HEK293 (cell line): ENCODE data around the gene RRN3.

Experiments used
- CTCF ChIA-PET: fragments of 350-600 bp; formaldehyde crosslinking; extraction: SDS; loops from one replicate; lab custom pipeline; 2021; ENCODE audit warnings: antibody characterized with exemption; lab: Yijun Ruan, JAX
- POLR2A ChIA-PET: fragments of 300-600 bp; formaldehyde crosslinking; extraction: SDS; loops from one replicate; lab custom pipeline; 2020; ENCODE audit warnings: antibody characterized with exemption, inconsistent platforms; lab: Yijun Ruan, JAX
- H3K27ac ChIP-seq: fragments of 200-500 bp; sonication (Bioruptor generic); 2 replicates; pipeline ENCODE4 v1.5.1; 2014; ENCODE audit warnings: low read depth, low read length, control low read depth, inconsistent platforms; ENCODE audit errors: extremely low read depth
- H3K36me3 ChIP-seq, 2 experiments: fragments of 200-500 bp in 1 of 2; sonication (Bioruptor generic) in 1 of 2; 1 replicate in 1 of 2; 2 replicates in 1 of 2; pipeline ENCODE4 v1.5.1; 2014 to 2017; ENCODE audit warnings: inconsistent platforms in 2 of 2, low read length in 2 of 2; ENCODE audit not compliant: control insufficient read depth in 2 of 2, insufficient read depth in 1 of 2
- H3K4me1 ChIP-seq: fragments of 200-500 bp; sonication (Bioruptor generic); 2 replicates; pipeline ENCODE4 v1.5.1; 2014; ENCODE audit warnings: mild to moderate bottlenecking, low read length, inconsistent platforms; ENCODE audit not compliant: control insufficient read depth, insufficient read depth
- H3K4me3 ChIP-seq: 2 replicates; pipeline ENCODE4 v1.5.1; 2011; ENCODE audit warnings: low read depth, mild to moderate bottlenecking, control low read depth, low read length, moderate library complexity
- H3K9me3 ChIP-seq: fragments of 200-500 bp; sonication (Bioruptor generic); 2 replicates; pipeline ENCODE4 v1.5.1; 2014; ENCODE audit warnings: low read depth, low read length, inconsistent platforms; ENCODE audit not compliant: control insufficient read depth, insufficient read depth
- KLF1 ChIP-seq: fragments of 450-650 bp; formaldehyde crosslinking; IDR thresholded peaks from 2 replicates; pipeline ENCODE4 v1.5.1; 2016; ENCODE audit warnings: missing biosample characterization, missing genetic modification characterization
- KLF10 ChIP-seq: fragments of 450-650 bp; IDR thresholded peaks from 2 replicates; pipeline ENCODE4 v1.5.1; 2018; ENCODE audit warnings: missing biosample characterization, mild to moderate bottlenecking, missing genetic modification characterization
- KLF8 ChIP-seq: fragments of 450-650 bp; formaldehyde crosslinking; IDR thresholded peaks from 2 replicates; pipeline ENCODE4 v1.5.1; 2016; ENCODE audit warnings: missing biosample characterization, missing genetic modification characterization
- OVOL3 ChIP-seq: fragments of 450-650 bp; formaldehyde crosslinking; IDR thresholded peaks from 2 replicates; pipeline ENCODE4 v1.5.1; 2016; ENCODE audit warnings: missing biosample characterization, missing genetic modification characterization
- PRDM1 ChIP-seq: fragments of 450-650 bp; formaldehyde crosslinking; IDR thresholded peaks from 2 replicates; pipeline ENCODE4; 2016; ENCODE audit warnings: missing biosample characterization, missing genetic modification characterization
- ZFHX2 ChIP-seq: fragments of 450-650 bp; formaldehyde crosslinking; conservative IDR thresholded peaks from 2 replicates; pipeline ENCODE4 v1.5.1; 2016; ENCODE audit warnings: missing biosample characterization, missing genetic modification characterization
- ZFP3 ChIP-seq: fragments of 450-650 bp; formaldehyde crosslinking; IDR thresholded peaks from 2 replicates; pipeline ENCODE4 v1.5.1; 2016; ENCODE audit warnings: low read depth, missing biosample characterization, missing genetic modification characterization
- ZFP41 ChIP-seq: fragments of 450-650 bp; formaldehyde crosslinking; IDR thresholded peaks from 2 replicates; pipeline ENCODE4 v1.5.1; 2016; ENCODE audit warnings: missing biosample characterization, missing genetic modification characterization, borderline replicate concordance
- ZFP69B ChIP-seq: fragments of 450-650 bp; formaldehyde crosslinking; IDR thresholded peaks from 2 replicates; pipeline ENCODE4 v1.5.1; 2016; ENCODE audit warnings: missing biosample characterization, missing genetic modification characterization
- ZNF10 ChIP-seq: fragments of 450-650 bp; formaldehyde crosslinking; IDR thresholded peaks from 2 replicates; pipeline ENCODE4 v1.5.1; 2017; ENCODE audit warnings: missing biosample characterization, missing genetic modification characterization
- ZNF138 ChIP-seq: fragments of 450-650 bp; formaldehyde crosslinking; IDR thresholded peaks from 2 replicates; pipeline ENCODE4 v1.5.1; 2016; ENCODE audit warnings: missing biosample characterization, missing genetic modification characterization, borderline replicate concordance
- ZNF184 ChIP-seq: fragments of 450-650 bp; IDR thresholded peaks from 2 replicates; pipeline ENCODE4 v1.5.1; 2018; ENCODE audit warnings: missing biosample characterization, mild to moderate bottlenecking, missing genetic modification characterization
- ZNF23 ChIP-seq: fragments of 450-650 bp; formaldehyde crosslinking; IDR thresholded peaks from 2 replicates; pipeline ENCODE4 v1.5.1; 2016; ENCODE audit warnings: missing biosample characterization, missing genetic modification characterization, borderline replicate concordance
- ZNF391 ChIP-seq: fragments of 450-650 bp; formaldehyde crosslinking; IDR thresholded peaks from 2 replicates; pipeline ENCODE4 v1.5.1; 2016; ENCODE audit warnings: low read depth, missing biosample characterization, missing genetic modification characterization, borderline replicate concordance
- ZNF423 ChIP-seq: fragments of 450-650 bp; formaldehyde crosslinking; IDR thresholded peaks from 2 replicates; pipeline ENCODE4 v1.5.1; 2016; ENCODE audit warnings: missing biosample characterization, missing genetic modification characterization
- ZNF560 ChIP-seq: fragments of 450-650 bp; formaldehyde crosslinking; IDR thresholded peaks from 2 replicates; pipeline ENCODE4 v1.5.1; 2017; ENCODE audit warnings: missing biosample characterization, missing genetic modification characterization, borderline replicate concordance
- ZNF600 ChIP-seq: fragments of 450-650 bp; formaldehyde crosslinking; IDR thresholded peaks from 2 replicates; pipeline ENCODE4 v1.5.1; 2016; ENCODE audit warnings: missing biosample characterization, missing genetic modification characterization
- ZNF768 ChIP-seq: fragments of 450-650 bp; formaldehyde crosslinking; IDR thresholded peaks from 2 replicates; pipeline ENCODE4 v1.5.1; 2018; ENCODE audit warnings: missing biosample characterization, mild to moderate bottlenecking, missing genetic modification characterization
- ZNF791 ChIP-seq: fragments of 450-650 bp; formaldehyde crosslinking; IDR thresholded peaks from 2 replicates; pipeline ENCODE4 v1.5.1; 2016; ENCODE audit warnings: missing biosample characterization, missing genetic modification characterization
- ZSCAN30 ChIP-seq: fragments of 450-650 bp; IDR thresholded peaks from 2 replicates; pipeline ENCODE4 v1.5.1; 2018; ENCODE audit warnings: missing biosample characterization, mild to moderate bottlenecking, missing genetic modification characterization, moderate library complexity
- TF ChIP-seq, protein P1 (sequence below): fragments of 450-650 bp; formaldehyde crosslinking; IDR thresholded peaks from 2 replicates; pipeline ENCODE4 v1.5.1; 2016; ENCODE audit warnings: missing biosample characterization, missing genetic modification characterization
- TF ChIP-seq, protein P2 (sequence below): fragments of 450-650 bp; formaldehyde crosslinking; IDR thresholded peaks from 2 replicates; pipeline ENCODE4 v1.5.1; 2016; ENCODE audit warnings: missing biosample characterization, missing genetic modification characterization
- TF ChIP-seq, protein P3 (sequence below): fragments of 450-650 bp; formaldehyde crosslinking; IDR thresholded peaks from 2 replicates; pipeline ENCODE4 v1.5.1; 2016; ENCODE audit warnings: missing biosample characterization, missing genetic modification characterization
- TF ChIP-seq, protein P4 (sequence below): fragments of 450-650 bp; formaldehyde crosslinking; IDR thresholded peaks from 2 replicates; pipeline ENCODE4 v1.5.1; 2016; ENCODE audit warnings: missing biosample characterization, missing genetic modification characterization
- TF ChIP-seq, protein P5 (sequence below): fragments of 450-650 bp; formaldehyde crosslinking; IDR thresholded peaks from 2 replicates; pipeline ENCODE4 v1.5.1; 2016; ENCODE audit warnings: missing biosample characterization, missing genetic modification characterization

RRN3 gene

DNA sequence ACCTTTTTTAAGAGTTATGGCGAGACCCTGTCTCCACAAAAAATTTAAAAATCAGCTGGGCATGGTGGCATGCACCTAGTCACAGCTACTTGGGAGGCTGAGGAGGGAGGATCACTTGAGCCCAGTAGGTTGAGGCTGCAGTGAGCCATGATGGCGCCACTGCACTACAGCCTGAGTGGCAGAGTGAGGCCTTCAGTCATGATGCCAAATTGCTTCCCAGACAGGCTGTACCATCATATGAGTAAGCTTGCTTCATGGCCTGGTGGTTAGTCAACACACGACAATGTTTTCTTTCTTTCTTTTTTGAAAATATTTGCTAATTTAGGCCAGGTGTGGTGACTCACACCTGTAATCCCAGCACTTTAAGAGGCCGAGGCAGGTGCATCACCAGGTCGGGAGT, 50.7 kb downstream of the RRN3 start:
- Histone ChIP-seq H3K4me3 (no peak overlapping the region), H3K9me3 (no peaks in the 10 kb centered on the region), H3K36me3 (peaks cover 8 to 68% of the 10 kb centered on the region in 2 experiments; a peak in 2 of 3 replicates), H3K4me1 (no peaks in the 10 kb centered on the region), H3K27ac (no peak overlapping the region)
- ChIA-PET CTCF (no interaction called here), POLR2A (no interaction called here)
- TF ChIP-seq, protein P1, sequence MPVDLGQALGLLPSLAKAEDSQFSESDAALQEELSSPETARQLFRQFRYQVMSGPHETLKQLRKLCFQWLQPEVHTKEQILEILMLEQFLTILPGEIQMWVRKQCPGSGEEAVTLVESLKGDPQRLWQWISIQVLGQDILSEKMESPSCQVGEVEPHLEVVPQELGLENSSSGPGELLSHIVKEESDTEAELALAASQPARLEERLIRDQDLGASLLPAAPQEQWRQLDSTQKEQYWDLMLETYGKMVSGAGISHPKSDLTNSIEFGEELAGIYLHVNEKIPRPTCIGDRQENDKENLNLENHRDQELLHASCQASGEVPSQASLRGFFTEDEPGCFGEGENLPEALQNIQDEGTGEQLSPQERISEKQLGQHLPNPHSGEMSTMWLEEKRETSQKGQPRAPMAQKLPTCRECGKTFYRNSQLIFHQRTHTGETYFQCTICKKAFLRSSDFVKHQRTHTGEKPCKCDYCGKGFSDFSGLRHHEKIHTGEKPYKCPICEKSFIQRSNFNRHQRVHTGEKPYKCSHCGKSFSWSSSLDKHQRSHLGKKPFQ = no peak

DNA sequence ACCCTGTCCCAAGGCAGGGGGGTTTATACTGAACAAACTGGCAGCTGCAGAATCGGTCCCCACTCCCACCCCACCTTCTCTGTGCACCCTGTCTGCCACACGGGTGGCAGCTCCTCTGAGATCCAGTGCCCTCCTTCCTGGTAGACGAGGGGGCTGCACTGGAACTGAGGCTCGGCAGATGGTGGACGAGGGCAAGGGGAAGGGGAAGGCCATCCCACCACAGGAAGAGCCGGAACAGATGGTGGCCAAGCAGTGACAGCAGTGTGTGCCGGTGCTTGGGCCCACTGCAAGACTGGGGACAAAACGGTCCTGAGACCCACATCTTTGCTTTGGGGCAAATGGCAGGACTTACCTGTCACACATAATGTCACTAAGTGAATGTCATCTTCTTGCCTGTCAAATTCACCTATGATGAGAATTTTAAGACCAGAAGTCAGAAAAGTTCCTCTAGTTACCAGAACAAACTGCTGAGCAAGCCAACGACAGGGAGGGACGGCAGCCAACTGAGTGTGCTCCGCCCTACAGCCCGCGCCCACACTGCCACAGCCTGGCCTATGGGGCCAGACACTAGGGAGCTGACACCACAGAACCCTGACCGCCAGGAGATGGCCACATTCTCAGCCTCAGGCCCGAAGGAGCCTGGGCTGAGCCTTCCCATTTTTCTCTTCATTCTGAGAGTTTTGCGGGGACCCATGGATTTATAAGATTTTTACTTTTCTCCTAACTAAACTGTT, 52.6 kb downstream of the RRN3 start:
- TF ChIP-seq, protein P2, sequence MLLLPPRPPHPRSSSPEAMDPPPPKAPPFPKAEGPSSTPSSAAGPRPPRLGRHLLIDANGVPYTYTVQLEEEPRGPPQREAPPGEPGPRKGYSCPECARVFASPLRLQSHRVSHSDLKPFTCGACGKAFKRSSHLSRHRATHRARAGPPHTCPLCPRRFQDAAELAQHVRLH = no peak
- no peak for TF ChIP-seq ZNF423 (tag by site-specific recombination)
- TF ChIP-seq ZNF23 = no peak
- TF ChIP-seq ZFHX2 (tag by site-specific recombination) = 0 out of 2 replicates have a peak, but pooled peaks have one; percentile 16
- peak; percentile 66 for TF ChIP-seq KLF1
- no peak for TF ChIP-seq ZFP3 (tag by site-specific recombination)
- TF ChIP-seq, protein P3, sequence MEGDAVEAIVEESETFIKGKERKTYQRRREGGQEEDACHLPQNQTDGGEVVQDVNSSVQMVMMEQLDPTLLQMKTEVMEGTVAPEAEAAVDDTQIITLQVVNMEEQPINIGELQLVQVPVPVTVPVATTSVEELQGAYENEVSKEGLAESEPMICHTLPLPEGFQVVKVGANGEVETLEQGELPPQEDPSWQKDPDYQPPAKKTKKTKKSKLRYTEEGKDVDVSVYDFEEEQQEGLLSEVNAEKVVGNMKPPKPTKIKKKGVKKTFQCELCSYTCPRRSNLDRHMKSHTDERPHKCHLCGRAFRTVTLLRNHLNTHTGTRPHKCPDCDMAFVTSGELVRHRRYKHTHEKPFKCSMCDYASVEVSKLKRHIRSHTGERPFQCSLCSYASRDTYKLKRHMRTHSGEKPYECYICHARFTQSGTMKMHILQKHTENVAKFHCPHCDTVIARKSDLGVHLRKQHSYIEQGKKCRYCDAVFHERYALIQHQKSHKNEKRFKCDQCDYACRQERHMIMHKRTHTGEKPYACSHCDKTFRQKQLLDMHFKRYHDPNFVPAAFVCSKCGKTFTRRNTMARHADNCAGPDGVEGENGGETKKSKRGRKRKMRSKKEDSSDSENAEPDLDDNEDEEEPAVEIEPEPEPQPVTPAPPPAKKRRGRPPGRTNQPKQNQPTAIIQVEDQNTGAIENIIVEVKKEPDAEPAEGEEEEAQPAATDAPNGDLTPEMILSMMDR (tag by site-specific recombination) = peak; percentile 63; the same call in 1 of the 2 replicates
- no peak for TF ChIP-seq ZFP69B (tag by site-specific recombination)
- TF ChIP-seq ZNF600 = peak; percentile 43; the same call in 1 of the 2 replicates
- H3K4me3 ChIP-seq = no peak overlapping the region
- POLR2A ChIA-PET = no interaction called here
- H3K36me3 ChIP-seq = peaks cover 8 to 74% of the 10 kb centered on the region in 2 experiments; a peak in 2 of 3 replicates
- H3K9me3 ChIP-seq = no peaks in the 10 kb centered on the region
- CTCF ChIA-PET = interaction anchor here (1.0 to 1.7 kb wide), 2 partner anchors 9 to 78 kb away, joined by 4 to 5 read pairs; no protein-coding TSS in a partner anchor
- no peaks in the 10 kb centered on the region for H3K4me1 ChIP-seq
- no peak overlapping the region for H3K27ac ChIP-seq

DNA sequence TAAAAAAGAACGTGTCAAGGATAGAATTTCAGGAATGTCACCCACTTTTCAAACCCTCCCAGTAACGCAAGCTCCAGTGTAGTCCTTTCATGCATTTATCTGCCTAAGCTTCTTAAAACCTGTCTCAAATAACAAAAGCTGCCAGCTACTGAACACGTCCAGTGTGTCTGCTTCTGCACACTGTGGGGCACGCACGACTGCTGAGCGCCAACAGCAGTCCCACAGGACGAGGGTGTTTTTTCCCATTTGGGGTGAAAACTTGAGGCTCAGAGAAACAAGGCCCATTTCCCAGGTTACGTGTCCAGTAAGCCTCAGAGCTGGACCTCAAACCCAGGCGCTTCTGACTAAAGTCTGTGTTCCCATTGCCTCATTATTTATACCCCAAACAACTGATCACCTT, 55.4 kb downstream of the RRN3 start:
- Histone ChIP-seq H3K9me3 (no peaks in the 10 kb centered on the region), H3K4me1 (no peaks in the 10 kb centered on the region), H3K4me3 (no peak overlapping the region), H3K36me3 (peaks cover 7 to 85% of the 10 kb centered on the region in 2 experiments; a peak in 2 of 3 replicates), H3K27ac (no peak overlapping the region)
- CTCF ChIA-PET = interaction anchor here (0.9 kb wide), 1 partner anchor 17 kb away, joined by 3 read pairs; no protein-coding TSS in a partner anchor
- TF ChIP-seq OVOL3 (tag by site-specific recombination) (no peak), ZNF791 (tag by site-specific recombination) (no peak), ZNF768 (tag by site-specific recombination) (no peak), ZNF184 (tag by site-specific recombination) (no peak), ZSCAN30 (no peak), KLF10 (tag by site-specific recombination) (no peak), ZFP41 (no peak), ZNF560 (tag by site-specific recombination) (no peak), ZNF10 (tag by site-specific recombination) (no peak), ZNF138 (tag by site-specific recombination) (no peak), ZNF391 (no peak), KLF8 (tag by site-specific recombination) (no peak), PRDM1 (tag by site-specific recombination) (no peak)
- TF ChIP-seq, protein P4, sequence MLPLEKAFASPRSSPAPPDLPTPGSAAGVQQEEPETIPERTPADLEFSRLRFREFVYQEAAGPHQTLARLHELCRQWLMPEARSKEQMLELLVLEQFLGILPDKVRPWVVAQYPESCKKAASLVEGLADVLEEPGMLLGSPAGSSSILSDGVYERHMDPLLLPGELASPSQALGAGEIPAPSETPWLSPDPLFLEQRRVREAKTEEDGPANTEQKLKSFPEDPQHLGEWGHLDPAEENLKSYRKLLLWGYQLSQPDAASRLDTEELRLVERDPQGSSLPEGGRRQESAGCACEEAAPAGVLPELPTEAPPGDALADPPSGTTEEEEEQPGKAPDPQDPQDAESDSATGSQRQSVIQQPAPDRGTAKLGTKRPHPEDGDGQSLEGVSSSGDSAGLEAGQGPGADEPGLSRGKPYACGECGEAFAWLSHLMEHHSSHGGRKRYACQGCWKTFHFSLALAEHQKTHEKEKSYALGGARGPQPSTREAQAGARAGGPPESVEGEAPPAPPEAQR (tag by site-specific recombination) = no peak
- TF ChIP-seq, protein P5, sequence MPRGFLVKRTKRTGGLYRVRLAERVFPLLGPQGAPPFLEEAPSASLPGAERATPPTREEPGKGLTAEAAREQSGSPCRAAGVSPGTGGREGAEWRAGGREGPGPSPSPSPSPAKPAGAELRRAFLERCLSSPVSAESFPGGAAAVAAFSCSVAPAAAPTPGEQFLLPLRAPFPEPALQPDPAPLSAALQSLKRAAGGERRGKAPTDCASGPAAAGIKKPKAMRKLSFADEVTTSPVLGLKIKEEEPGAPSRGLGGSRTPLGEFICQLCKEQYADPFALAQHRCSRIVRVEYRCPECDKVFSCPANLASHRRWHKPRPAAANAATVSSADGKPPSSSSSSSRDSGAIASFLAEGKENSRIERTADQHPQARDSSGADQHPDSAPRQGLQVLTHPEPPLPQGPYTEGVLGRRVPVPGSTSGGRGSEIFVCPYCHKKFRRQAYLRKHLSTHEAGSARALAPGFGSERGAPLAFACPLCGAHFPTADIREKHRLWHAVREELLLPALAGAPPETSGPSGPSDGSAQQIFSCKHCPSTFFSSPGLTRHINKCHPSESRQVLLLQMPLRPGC (tag by site-specific recombination) = no peak
- POLR2A ChIA-PET = no interaction called here
